Right atrium auricular region (tissue), 2 donors: Measurements from ENCODE around the gene PILRA. TPM values are rescaled to one million over a fixed set of nuclear protein-coding genes. Genes with fewer than 3 reads are reported as not detected.
"Not testable (repeated sequence)": the region's sequence is repeated elsewhere in the genome, so short reads cannot be mapped to it uniquely, and the experiment has no call there.

ENCODE experiments used
- DNase-seq: peaks from one replicate; pipeline ENCODE4 v3.0.0-alpha.2; 2019; ENCODE audit warnings: low spot score
- H3K27ac ChIP-seq, 2 donors: fragments of 200-600 bp; sonication (generic); 1 replicate in 1 of 2; 2 replicates in 1 of 2; pipeline ENCODE4 v1.5.1; 2016 to 2019
- H3K27me3 ChIP-seq, 2 donors: fragments of 200-600 bp; sonication (generic); one replicate each; pipeline versions ENCODE4 v1.5.1 to v1.6.0; 2017 to 2019
- H3K36me3 ChIP-seq: fragments of 200-600 bp; sonication (generic); one replicate; pipeline ENCODE4 v1.5.1; 2016
- H3K4me1 ChIP-seq, 2 donors: fragments of 200-600 bp; sonication (generic); one replicate each; pipeline versions ENCODE4 v1.5.1 to v1.6.0; 2017 to 2019
- H3K4me3 ChIP-seq, 2 donors: fragments of 200-600 bp; sonication (generic); 1 replicate in 1 of 2; 2 replicates in 1 of 2; pipeline ENCODE4 v1.5.1; 2017 to 2019; ENCODE audit warnings: mild to moderate bottlenecking in 1 of 2, moderate library complexity in 1 of 2
- H3K9me3 ChIP-seq, 2 donors: fragments of 200-600 bp; sonication (generic); one replicate each; pipeline ENCODE4 v1.5.1; 2019
- CTCF ChIP-seq, 2 donors: fragments of 200-600 bp; sonication (generic); IDR thresholded peaks; one replicate each; pipeline ENCODE4 v1.5.1; 2019; ENCODE audit warnings: antibody characterized with exemption in 2 of 2
- total RNA-seq, 2 donors: library from RNA; depleted of rRNA; stranded (reverse); fragments of >200 nt; gene quantifications; one replicate each; pipeline ENCODE4 v1.1.0, GENCODE V29; 2016

The PILRA gene
- total RNA-seq, 2 donors from 2014 or later: 2.6 to 6.2 TPM

- H3K9me3 ChIP-seq: no peaks in the 10 kb centered on the region
- no peak for DNase-seq
- TF ChIP-seq CTCF (IDR thresholded peaks at IDR 0.05): no peak
- no peaks in the 10 kb centered on the region for H3K27me3 ChIP-seq
- H3K27ac ChIP-seq: no peak overlapping the region
- peaks cover 0 to 22% of the 10 kb centered on the region in 2 donors for H3K4me1 ChIP-seq
- H3K36me3 ChIP-seq: no peaks in the 10 kb centered on the region
- no peak overlapping the region for H3K4me3 ChIP-seq
Measured at GRCh38 chr7:100441641-100442535, 68.6 kb downstream of the PILRA start.

GRCh38 chr7:100443096-100443840 is 70.0 kb downstream of the PILRA start:
- Histone ChIP-seq H3K27me3 (no peaks in the 10 kb centered on the region), H3K4me1 (peaks cover 0 to 22% of the 10 kb centered on the region in 2 donors), H3K27ac (peak overlapping the region in 1 of 2 donors; percentile 62), H3K9me3 (no peaks in the 10 kb centered on the region), H3K4me3 (no peak overlapping the region), H3K36me3 (no peaks in the 10 kb centered on the region)
- no peak for TF ChIP-seq CTCF (IDR thresholded peaks at IDR 0.05)
- no peak for DNase-seq

GRCh38 chr7:100444311-100445278 is 71.3 kb downstream of the PILRA start:
- Histone ChIP-seq H3K27ac (peak overlapping the region; percentile 62 to 66), H3K4me3 (no peak overlapping the region), H3K9me3 (no peaks in the 10 kb centered on the region), H3K4me1 (peaks cover 0 to 22% of the 10 kb centered on the region in 2 donors), H3K36me3 (no peaks in the 10 kb centered on the region), H3K27me3 (no peaks in the 10 kb centered on the region)
- TF ChIP-seq CTCF (IDR thresholded peaks at IDR 0.05): no peak
- peak; percentile 75 for DNase-seq

GRCh38 chr7:100446040-100446439 is 72.8 kb downstream of the PILRA start:
- Histone ChIP-seq H3K4me1 (peaks cover 0 to 34% of the 10 kb centered on the region in 2 donors), H3K4me3 (no peak overlapping the region), H3K36me3 (no peaks in the 10 kb centered on the region), H3K27me3 (no peaks in the 10 kb centered on the region), H3K27ac (no peak overlapping the region), H3K9me3 (no peaks in the 10 kb centered on the region)
- no peak for TF ChIP-seq CTCF (IDR thresholded peaks at IDR 0.05)
- DNase-seq: no peak

- not testable (repeated sequence) for H3K9me3 ChIP-seq, H3K36me3 ChIP-seq, H3K27ac ChIP-seq, H3K27me3 ChIP-seq, DNase-seq, H3K4me3 ChIP-seq
- peaks cover 0 to 34% of the 10 kb centered on the region in 2 donors for H3K4me1 ChIP-seq
Measured at GRCh38 chr7:100447363-100447762, 74.1 kb downstream of the PILRA start.
